ENCODE data around the gene SAGE1. TPM values are rescaled to one million over a fixed set of nuclear protein-coding genes. Genes with fewer than 3 reads are reported as not detected.

Gene SAGE1
- total and polyA plus RNA-seq, 4 donors, result 0.05 TPM; not detected in 3

DNA sequence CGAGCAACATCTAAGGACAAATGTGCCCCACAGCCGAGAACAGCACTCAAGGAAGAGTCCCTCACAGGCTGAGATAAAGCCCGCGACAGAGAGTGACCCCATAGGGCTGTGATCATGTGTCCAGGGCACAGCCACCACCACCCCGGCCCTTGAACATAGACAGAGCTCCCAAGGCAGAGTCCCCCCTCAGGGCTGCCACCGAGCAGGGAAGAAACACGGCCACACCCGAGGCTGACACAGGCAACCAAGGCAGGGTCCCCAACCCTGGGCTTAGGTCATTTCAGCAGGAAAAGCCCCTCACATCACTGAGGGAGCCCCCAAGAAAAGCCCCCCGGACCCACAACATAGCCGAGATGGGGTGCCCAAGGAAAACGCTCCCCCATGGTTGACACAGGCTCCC, 735 bp upstream of the SAGE1 start (continued):
- TF ChIP-seq, protein P1, sequence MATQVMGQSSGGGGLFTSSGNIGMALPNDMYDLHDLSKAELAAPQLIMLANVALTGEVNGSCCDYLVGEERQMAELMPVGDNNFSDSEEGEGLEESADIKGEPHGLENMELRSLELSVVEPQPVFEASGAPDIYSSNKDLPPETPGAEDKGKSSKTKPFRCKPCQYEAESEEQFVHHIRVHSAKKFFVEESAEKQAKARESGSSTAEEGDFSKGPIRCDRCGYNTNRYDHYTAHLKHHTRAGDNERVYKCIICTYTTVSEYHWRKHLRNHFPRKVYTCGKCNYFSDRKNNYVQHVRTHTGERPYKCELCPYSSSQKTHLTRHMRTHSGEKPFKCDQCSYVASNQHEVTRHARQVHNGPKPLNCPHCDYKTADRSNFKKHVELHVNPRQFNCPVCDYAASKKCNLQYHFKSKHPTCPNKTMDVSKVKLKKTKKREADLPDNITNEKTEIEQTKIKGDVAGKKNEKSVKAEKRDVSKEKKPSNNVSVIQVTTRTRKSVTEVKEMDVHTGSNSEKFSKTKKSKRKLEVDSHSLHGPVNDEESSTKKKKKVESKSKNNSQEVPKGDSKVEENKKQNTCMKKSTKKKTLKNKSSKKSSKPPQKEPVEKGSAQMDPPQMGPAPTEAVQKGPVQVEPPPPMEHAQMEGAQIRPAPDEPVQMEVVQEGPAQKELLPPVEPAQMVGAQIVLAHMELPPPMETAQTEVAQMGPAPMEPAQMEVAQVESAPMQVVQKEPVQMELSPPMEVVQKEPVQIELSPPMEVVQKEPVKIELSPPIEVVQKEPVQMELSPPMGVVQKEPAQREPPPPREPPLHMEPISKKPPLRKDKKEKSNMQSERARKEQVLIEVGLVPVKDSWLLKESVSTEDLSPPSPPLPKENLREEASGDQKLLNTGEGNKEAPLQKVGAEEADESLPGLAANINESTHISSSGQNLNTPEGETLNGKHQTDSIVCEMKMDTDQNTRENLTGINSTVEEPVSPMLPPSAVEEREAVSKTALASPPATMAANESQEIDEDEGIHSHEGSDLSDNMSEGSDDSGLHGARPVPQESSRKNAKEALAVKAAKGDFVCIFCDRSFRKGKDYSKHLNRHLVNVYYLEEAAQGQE (IDR thresholded peaks at IDR 0.05), result no peak
- TF ChIP-seq, protein P2, sequence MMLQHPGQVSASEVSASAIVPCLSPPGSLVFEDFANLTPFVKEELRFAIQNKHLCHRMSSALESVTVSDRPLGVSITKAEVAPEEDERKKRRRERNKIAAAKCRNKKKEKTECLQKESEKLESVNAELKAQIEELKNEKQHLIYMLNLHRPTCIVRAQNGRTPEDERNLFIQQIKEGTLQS (IDR thresholded peaks at IDR 0.05), result no peak
- TF ChIP-seq FOXA2 (IDR thresholded peaks at IDR 0.05), result no peak
- no peak for TF ChIP-seq FOXA1 (IDR thresholded peaks at IDR 0.05)

DNA sequence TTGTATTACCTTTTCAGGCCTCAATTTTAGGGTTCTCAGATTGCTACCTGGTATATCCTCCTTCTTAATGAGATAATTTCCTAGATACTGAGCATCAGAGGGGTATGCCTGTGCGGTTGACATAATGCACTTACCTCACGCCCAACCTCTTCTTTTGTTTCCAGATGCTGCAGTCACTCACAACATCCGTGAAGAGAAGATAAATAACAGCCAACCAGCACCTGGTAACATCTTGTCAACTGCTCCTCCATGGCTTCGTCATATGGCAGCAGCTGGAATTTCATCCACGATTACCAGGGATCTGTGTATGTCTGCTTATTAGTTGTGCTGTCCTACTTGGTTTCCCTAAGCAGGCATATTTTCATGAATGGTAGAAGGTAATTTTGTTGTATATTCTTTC, 16.7 kb downstream of the SAGE1 start:
- no peak for DNase-seq (ENCODE audit: low spot score)
- Histone ChIP-seq H3K4me3 (ENCODE audit: low read depth in 1 of 3, low read length in 3 of 3) (no peak overlapping the region), H3K36me3 (ENCODE audit: control insufficient read depth in 4 of 4, insufficient read depth in 3 of 4, low read depth in 1 of 4, low read length in 3 of 4) (no peaks in the 10 kb centered on the region), H3K4me1 (ENCODE audit: control insufficient read depth in 4 of 4, insufficient read depth in 4 of 4, low read length in 3 of 4) (no peaks in the 10 kb centered on the region), H3K27me3 (ENCODE audit: control insufficient read depth in 4 of 4, insufficient read depth in 4 of 4, low read length in 3 of 4) (peaks cover 0 to 7% (median 0%) of the 10 kb centered on the region in 4 donors), H3K9ac (ENCODE audit: low read depth in 1 of 2, low read length in 2 of 2) (no peak overlapping the region), H3K27ac (ENCODE audit: low read depth in 1 of 2, low read length in 2 of 2) (no peak overlapping the region), H3K9me3 (ENCODE audit: control insufficient read depth in 4 of 4, low read length in 3 of 4) (peaks cover 0 to 3% (median 1%) of the 10 kb centered on the region in 4 donors)
- WGBS, result 83% methylated on average over 5 of the region's 5 CpGs
- TF ChIP-seq EGR1 (IDR thresholded peaks at IDR 0.05; ENCODE audit: low read depth in 2 of 2) (no peak), TAF1 (conservative IDR thresholded peaks at IDR 0.05) (no peak), RAD21 (IDR thresholded peaks at IDR 0.05) (no peak)

DNA sequence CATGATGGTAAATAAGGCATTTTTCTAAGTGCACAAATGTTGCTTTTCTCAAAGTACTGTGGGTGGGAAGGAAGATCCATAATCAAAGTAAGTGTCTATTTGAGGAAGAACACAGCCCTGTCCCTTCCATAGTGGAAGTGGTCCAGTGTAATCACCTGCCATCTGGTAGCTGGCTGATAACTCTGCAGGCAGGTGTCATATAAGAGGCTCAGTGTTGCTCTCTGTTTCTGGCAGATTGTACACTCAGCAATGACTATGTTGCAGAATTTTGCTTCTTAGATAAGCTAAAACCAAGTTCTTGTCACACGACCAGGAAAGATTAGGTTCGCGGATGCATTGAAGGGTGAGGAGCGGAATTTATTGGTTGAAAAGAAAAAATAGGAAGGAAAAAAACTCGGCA, 20.9 kb downstream of the SAGE1 start:
- TF ChIP-seq, protein P1 (IDR thresholded peaks at IDR 0.05), result no peak
- TF ChIP-seq JUND (IDR thresholded peaks at IDR 0.05) (no peak), RAD21 (IDR thresholded peaks at IDR 0.05) (no peak), TAF1 (conservative IDR thresholded peaks at IDR 0.05) (no peak), SP1 (IDR thresholded peaks at IDR 0.05) (no peak), YY1 (IDR thresholded peaks at IDR 0.05) (no peak), EGR1 (IDR thresholded peaks at IDR 0.05; ENCODE audit: low read depth in 2 of 2) (no peak), NR2F2 (IDR thresholded peaks at IDR 0.05) (no peak), HNF4A (conservative IDR thresholded peaks at IDR 0.05) (no peak), RXRA (IDR thresholded peaks at IDR 0.05) (no peak), FOXA1 (IDR thresholded peaks at IDR 0.05) (no peak), GABPA (IDR thresholded peaks at IDR 0.05 in 1 of 2, conservative IDR thresholded peaks at IDR 0.05 in 1 of 2) (no peak), HNF4G (IDR thresholded peaks at IDR 0.05) (no peak), FOXA2 (IDR thresholded peaks at IDR 0.05) (no peak)
- TF ChIP-seq, protein P3, sequence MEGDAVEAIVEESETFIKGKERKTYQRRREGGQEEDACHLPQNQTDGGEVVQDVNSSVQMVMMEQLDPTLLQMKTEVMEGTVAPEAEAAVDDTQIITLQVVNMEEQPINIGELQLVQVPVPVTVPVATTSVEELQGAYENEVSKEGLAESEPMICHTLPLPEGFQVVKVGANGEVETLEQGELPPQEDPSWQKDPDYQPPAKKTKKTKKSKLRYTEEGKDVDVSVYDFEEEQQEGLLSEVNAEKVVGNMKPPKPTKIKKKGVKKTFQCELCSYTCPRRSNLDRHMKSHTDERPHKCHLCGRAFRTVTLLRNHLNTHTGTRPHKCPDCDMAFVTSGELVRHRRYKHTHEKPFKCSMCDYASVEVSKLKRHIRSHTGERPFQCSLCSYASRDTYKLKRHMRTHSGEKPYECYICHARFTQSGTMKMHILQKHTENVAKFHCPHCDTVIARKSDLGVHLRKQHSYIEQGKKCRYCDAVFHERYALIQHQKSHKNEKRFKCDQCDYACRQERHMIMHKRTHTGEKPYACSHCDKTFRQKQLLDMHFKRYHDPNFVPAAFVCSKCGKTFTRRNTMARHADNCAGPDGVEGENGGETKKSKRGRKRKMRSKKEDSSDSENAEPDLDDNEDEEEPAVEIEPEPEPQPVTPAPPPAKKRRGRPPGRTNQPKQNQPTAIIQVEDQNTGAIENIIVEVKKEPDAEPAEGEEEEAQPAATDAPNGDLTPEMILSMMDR (IDR thresholded peaks at IDR 0.05; ENCODE audit: low read depth, low read length, missing input control), result no peak
- TF ChIP-seq, protein P4, sequence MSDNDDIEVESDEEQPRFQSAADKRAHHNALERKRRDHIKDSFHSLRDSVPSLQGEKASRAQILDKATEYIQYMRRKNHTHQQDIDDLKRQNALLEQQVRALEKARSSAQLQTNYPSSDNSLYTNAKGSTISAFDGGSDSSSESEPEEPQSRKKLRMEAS (IDR thresholded peaks at IDR 0.05), result no peak
- TF ChIP-seq, protein P2 (IDR thresholded peaks at IDR 0.05), result no peak
- TF ChIP-seq, protein P5, sequence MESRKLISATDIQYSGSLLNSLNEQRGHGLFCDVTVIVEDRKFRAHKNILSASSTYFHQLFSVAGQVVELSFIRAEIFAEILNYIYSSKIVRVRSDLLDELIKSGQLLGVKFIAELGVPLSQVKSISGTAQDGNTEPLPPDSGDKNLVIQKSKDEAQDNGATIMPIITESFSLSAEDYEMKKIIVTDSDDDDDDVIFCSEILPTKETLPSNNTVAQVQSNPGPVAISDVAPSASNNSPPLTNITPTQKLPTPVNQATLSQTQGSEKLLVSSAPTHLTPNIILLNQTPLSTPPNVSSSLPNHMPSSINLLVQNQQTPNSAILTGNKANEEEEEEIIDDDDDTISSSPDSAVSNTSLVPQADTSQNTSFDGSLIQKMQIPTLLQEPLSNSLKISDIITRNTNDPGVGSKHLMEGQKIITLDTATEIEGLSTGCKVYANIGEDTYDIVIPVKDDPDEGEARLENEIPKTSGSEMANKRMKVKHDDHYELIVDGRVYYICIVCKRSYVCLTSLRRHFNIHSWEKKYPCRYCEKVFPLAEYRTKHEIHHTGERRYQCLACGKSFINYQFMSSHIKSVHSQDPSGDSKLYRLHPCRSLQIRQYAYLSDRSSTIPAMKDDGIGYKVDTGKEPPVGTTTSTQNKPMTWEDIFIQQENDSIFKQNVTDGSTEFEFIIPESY (IDR thresholded peaks at IDR 0.05), result no peak
- no peaks in the 10 kb centered on the region for H3K4me1 ChIP-seq (ENCODE audit: control insufficient read depth in 4 of 4, insufficient read depth in 4 of 4, low read length in 3 of 4)
- H3K27me3 ChIP-seq (ENCODE audit: control insufficient read depth in 4 of 4, insufficient read depth in 4 of 4, low read length in 3 of 4), result peaks cover 0 to 7% (median 0%) of the 10 kb centered on the region in 4 donors
- no peak overlapping the region for H3K27ac ChIP-seq (ENCODE audit: low read depth in 1 of 2, low read length in 2 of 2)
- H3K36me3 ChIP-seq (ENCODE audit: control insufficient read depth in 4 of 4, insufficient read depth in 3 of 4, low read depth in 1 of 4, low read length in 3 of 4), result no peaks in the 10 kb centered on the region
- 83% methylated on average over 5 of the region's 5 CpGs for WGBS
- peaks cover 0 to 2% (median 0%) of the 10 kb centered on the region in 4 donors for H3K9me3 ChIP-seq (ENCODE audit: control insufficient read depth in 4 of 4, low read length in 3 of 4)
- no peak overlapping the region for H3K4me3 ChIP-seq (ENCODE audit: low read depth in 1 of 3, low read length in 3 of 3)
- H3K9ac ChIP-seq (ENCODE audit: low read depth in 1 of 2, low read length in 2 of 2), result no peak overlapping the region
- DNase-seq (ENCODE audit: low spot score), result no peak

Measured in liver (tissue), 9 donors.